ENCODE measurements around the gene C2CD4C.

DNA sequence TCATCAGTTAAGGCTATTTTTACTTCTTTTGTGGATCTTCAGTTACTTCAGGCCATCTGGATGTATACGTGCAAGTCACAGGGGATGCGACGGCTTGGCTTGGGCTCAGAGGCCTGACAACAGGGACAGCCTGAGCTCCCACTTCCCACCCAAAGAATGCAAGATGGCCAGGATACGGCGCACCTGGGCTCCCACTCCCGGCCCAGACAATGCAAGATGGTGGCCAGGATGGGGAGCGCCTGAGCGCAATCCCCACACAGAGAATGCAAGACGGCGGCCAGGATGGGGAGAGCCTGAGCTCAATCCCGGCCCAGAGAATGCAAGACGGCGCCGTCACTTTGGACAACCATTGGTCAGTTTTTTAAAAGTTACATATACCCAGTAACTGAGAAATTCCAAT lies 39.1 kb downstream of the C2CD4C start:
- TF ChIP-seq TAF1 (IDR thresholded peaks at IDR 0.05; ENCODE audit: borderline replicate concordance, insufficient read depth, low read length): no peak
- no peak for TF ChIP-seq POLR2AphosphoS5 (IDR thresholded peaks at IDR 0.05; ENCODE audit: low read depth, low read length)
- TF ChIP-seq, protein P1, sequence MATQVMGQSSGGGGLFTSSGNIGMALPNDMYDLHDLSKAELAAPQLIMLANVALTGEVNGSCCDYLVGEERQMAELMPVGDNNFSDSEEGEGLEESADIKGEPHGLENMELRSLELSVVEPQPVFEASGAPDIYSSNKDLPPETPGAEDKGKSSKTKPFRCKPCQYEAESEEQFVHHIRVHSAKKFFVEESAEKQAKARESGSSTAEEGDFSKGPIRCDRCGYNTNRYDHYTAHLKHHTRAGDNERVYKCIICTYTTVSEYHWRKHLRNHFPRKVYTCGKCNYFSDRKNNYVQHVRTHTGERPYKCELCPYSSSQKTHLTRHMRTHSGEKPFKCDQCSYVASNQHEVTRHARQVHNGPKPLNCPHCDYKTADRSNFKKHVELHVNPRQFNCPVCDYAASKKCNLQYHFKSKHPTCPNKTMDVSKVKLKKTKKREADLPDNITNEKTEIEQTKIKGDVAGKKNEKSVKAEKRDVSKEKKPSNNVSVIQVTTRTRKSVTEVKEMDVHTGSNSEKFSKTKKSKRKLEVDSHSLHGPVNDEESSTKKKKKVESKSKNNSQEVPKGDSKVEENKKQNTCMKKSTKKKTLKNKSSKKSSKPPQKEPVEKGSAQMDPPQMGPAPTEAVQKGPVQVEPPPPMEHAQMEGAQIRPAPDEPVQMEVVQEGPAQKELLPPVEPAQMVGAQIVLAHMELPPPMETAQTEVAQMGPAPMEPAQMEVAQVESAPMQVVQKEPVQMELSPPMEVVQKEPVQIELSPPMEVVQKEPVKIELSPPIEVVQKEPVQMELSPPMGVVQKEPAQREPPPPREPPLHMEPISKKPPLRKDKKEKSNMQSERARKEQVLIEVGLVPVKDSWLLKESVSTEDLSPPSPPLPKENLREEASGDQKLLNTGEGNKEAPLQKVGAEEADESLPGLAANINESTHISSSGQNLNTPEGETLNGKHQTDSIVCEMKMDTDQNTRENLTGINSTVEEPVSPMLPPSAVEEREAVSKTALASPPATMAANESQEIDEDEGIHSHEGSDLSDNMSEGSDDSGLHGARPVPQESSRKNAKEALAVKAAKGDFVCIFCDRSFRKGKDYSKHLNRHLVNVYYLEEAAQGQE (IDR thresholded peaks at IDR 0.05; ENCODE audit: insufficient read depth in 1 of 2, low read depth in 2 of 2, low read length in 2 of 2): no peak
- no peak for TF ChIP-seq SIN3A (IDR thresholded peaks at IDR 0.05; ENCODE audit: borderline replicate concordance, insufficient read depth, low read length)
- no peak for TF ChIP-seq FOXP2 (optimal IDR thresholded peaks at IDR 0.05; ENCODE audit: borderline replicate concordance, extremely low read depth, extremely low read length, insufficient read depth)
